Right atrium auricular region (tissue), 2 donors: ENCODE data around the gene BPGM. TPM values are rescaled to one million over a fixed set of nuclear protein-coding genes. Genes with fewer than 3 reads are reported as not detected.
A peak's percentile ranks its signal among the peaks of the same experiment; 100 is the strongest.

Source experiments
- DNase-seq: peaks from one replicate; pipeline ENCODE4 v3.0.0-alpha.2; 2019; ENCODE audit warnings: low spot score
- H3K27ac ChIP-seq, 2 donors: fragments of 200-600 bp; sonication (generic); 1 replicate in 1 of 2; 2 replicates in 1 of 2; pipeline ENCODE4 v1.5.1; 2016 to 2019
- H3K27me3 ChIP-seq, 2 donors: fragments of 200-600 bp; sonication (generic); one replicate each; pipeline versions ENCODE4 v1.5.1 to v1.6.0; 2017 to 2019
- H3K36me3 ChIP-seq: fragments of 200-600 bp; sonication (generic); one replicate; pipeline ENCODE4 v1.5.1; 2016
- H3K4me1 ChIP-seq, 2 donors: fragments of 200-600 bp; sonication (generic); one replicate each; pipeline versions ENCODE4 v1.5.1 to v1.6.0; 2017 to 2019
- H3K4me3 ChIP-seq, 2 donors: fragments of 200-600 bp; sonication (generic); 1 replicate in 1 of 2; 2 replicates in 1 of 2; pipeline ENCODE4 v1.5.1; 2017 to 2019; ENCODE audit warnings: mild to moderate bottlenecking in 1 of 2, moderate library complexity in 1 of 2
- H3K9me3 ChIP-seq, 2 donors: fragments of 200-600 bp; sonication (generic); one replicate each; pipeline ENCODE4 v1.5.1; 2019
- CTCF ChIP-seq, 2 donors: fragments of 200-600 bp; sonication (generic); IDR thresholded peaks; one replicate each; pipeline ENCODE4 v1.5.1; 2019; ENCODE audit warnings: antibody characterized with exemption in 2 of 2
- total RNA-seq, 2 donors: library from RNA; depleted of rRNA; stranded (reverse); fragments of >200 nt; gene quantifications; one replicate each; pipeline ENCODE4 v1.1.0, GENCODE V29; 2016

Gene BPGM
- total RNA-seq, 2 donors from 2014 or later, result 12.5 to 16.7 TPM

- Histone ChIP-seq H3K9me3 (no peaks in the 10 kb centered on the region), H3K27ac (peak overlapping the region; percentile 39 to 55), H3K36me3 (no peaks in the 10 kb centered on the region), H3K4me3 (no peak overlapping the region), H3K4me1 (peaks cover 0 to 18% of the 10 kb centered on the region in 2 donors), H3K27me3 (no peaks in the 10 kb centered on the region)
- no peak for DNase-seq
- no peak for TF ChIP-seq CTCF (IDR thresholded peaks at IDR 0.05)
These were observed 48.1 kb downstream of the BPGM start for GRCh38 chr7:134694767-134695166.

- no peak for DNase-seq
- H3K9me3 ChIP-seq, result no peaks in the 10 kb centered on the region
- H3K27ac ChIP-seq, result peak overlapping the region; percentile 39 to 55
- H3K4me3 ChIP-seq, result no peak overlapping the region
- no peaks in the 10 kb centered on the region for H3K27me3 ChIP-seq
- peaks cover 0 to 15% of the 10 kb centered on the region in 2 donors for H3K4me1 ChIP-seq
- TF ChIP-seq CTCF (IDR thresholded peaks at IDR 0.05), result no peak
- H3K36me3 ChIP-seq, result no peaks in the 10 kb centered on the region
These were observed 48.7 kb downstream of the BPGM start for GRCh38 chr7:134695321-134695860.

- H3K27me3 ChIP-seq, result no peaks in the 10 kb centered on the region
- no peaks in the 10 kb centered on the region for H3K36me3 ChIP-seq
- H3K4me3 ChIP-seq, result no peak overlapping the region
- no peak for DNase-seq
- peaks cover 0 to 9% of the 10 kb centered on the region in 2 donors for H3K4me1 ChIP-seq
- H3K9me3 ChIP-seq, result no peaks in the 10 kb centered on the region
- no peak for TF ChIP-seq CTCF (IDR thresholded peaks at IDR 0.05)
- peak overlapping the region; percentile 39 to 55 for H3K27ac ChIP-seq
These were observed 49.6 kb downstream of the BPGM start for GRCh38 chr7:134696261-134696660.

GRCh38 chr7:134697205-134697886 lies 50.7 kb downstream of the BPGM start:
- Histone ChIP-seq H3K4me1 (peaks cover 0 to 11% of the 10 kb centered on the region in 2 donors), H3K27me3 (no peaks in the 10 kb centered on the region), H3K36me3 (no peaks in the 10 kb centered on the region), H3K27ac (no peak overlapping the region), H3K4me3 (no peak overlapping the region), H3K9me3 (no peaks in the 10 kb centered on the region)
- no peak for TF ChIP-seq CTCF (IDR thresholded peaks at IDR 0.05)
- no peak for DNase-seq

- no peaks in the 10 kb centered on the region for H3K36me3 ChIP-seq
- no peaks in the 10 kb centered on the region for H3K9me3 ChIP-seq
- TF ChIP-seq CTCF (IDR thresholded peaks at IDR 0.05), result no peak
- DNase-seq, result no peak
- H3K4me1 ChIP-seq, result peaks cover 0 to 20% of the 10 kb centered on the region in 2 donors
- no peak overlapping the region for H3K27ac ChIP-seq
- no peak overlapping the region for H3K4me3 ChIP-seq
- H3K27me3 ChIP-seq, result no peaks in the 10 kb centered on the region
These were observed 51.8 kb downstream of the BPGM start for GRCh38 chr7:134698481-134698880.
